NCI-H69 (cell line): ENCODE results near the gene SCGB3A1.

Experiments used
- DNase-seq: peaks from one replicate; lab custom pipeline; 2025; lab: John Stamatoyannopoulos, UW

SCGB3A1 gene

GRCh38 chr5:180586870-180587269 lies 4.4 kb downstream of the SCGB3A1 start:
- no peak for DNase-seq

GRCh38 chr5:180586204-180586603 lies 5.1 kb downstream of the SCGB3A1 start:
- no peak for DNase-seq

GRCh38 chr5:180583738-180584137 lies 7.6 kb downstream of the SCGB3A1 start:
- no peak for DNase-seq

GRCh38 chr5:180580681-180581080 lies 10.6 kb downstream of the SCGB3A1 start:
- no peak for DNase-seq

- DNase-seq: no peak
Measured at GRCh38 chr5:180575571-180575970, 15.7 kb downstream of the SCGB3A1 start.

GRCh38 chr5:180568914-180569313 lies 22.4 kb downstream of the SCGB3A1 start:
- DNase-seq: no peak

GRCh38 chr5:180563994-180564393 lies 27.3 kb downstream of the SCGB3A1 start:
- no peak for DNase-seq

GRCh38 chr5:180558232-180558631 lies 33.1 kb downstream of the SCGB3A1 start:
- no peak for DNase-seq

- DNase-seq: no peak
Measured at GRCh38 chr5:180557217-180557809, 34.0 kb downstream of the SCGB3A1 start.

- DNase-seq: no peak
Measured at GRCh38 chr5:180555168-180555921, 36.0 kb downstream of the SCGB3A1 start.

- DNase-seq: no peak
Measured at GRCh38 chr5:180553530-180553929, 37.8 kb downstream of the SCGB3A1 start.

GRCh38 chr5:180548563-180548962 lies 42.7 kb downstream of the SCGB3A1 start:
- DNase-seq: no peak

GRCh38 chr5:180545248-180545647 lies 46.1 kb downstream of the SCGB3A1 start:
- DNase-seq: no peak

GRCh38 chr5:180541710-180542109 lies 49.6 kb downstream of the SCGB3A1 start:
- no peak for DNase-seq
